Measurements from ENCODE around the gene DNM1.

The DNM1 gene

DNA sequence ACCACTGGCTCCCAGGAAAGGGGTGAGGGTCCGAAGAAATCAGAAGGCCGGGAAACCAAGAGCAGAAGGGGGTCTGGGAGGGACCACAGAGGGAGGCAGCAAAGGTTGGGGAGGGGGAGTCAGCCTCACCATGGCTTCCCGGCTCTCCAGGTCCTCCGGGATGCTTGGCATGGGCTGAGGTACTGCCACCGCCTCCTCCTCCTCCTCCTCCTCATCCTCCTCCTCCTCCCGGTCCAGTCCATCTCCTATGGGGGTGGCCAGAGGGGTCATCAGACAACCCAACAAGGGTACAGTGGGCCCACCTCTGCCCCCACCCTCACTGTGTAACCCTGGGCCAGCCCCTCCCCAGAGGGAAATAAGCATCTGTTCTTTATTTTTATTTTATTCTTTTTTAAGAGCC is 55.1 kb downstream of the DNM1 start:
- DNase-seq (ENCODE audit: low read depth in 1 of 2, low spot score in 1 of 2) = no peak
- TF ChIP-seq SPI1 (IDR thresholded peaks at IDR 0.05; ENCODE audit: borderline replicate concordance, low read depth) (no peak), GABPA (IDR thresholded peaks at IDR 0.05; ENCODE audit: low read depth) (no peak), POLR2AphosphoS5 (IDR thresholded peaks at IDR 0.05; ENCODE audit: low read depth) (no peak)
- TF ChIP-seq, protein P1, sequence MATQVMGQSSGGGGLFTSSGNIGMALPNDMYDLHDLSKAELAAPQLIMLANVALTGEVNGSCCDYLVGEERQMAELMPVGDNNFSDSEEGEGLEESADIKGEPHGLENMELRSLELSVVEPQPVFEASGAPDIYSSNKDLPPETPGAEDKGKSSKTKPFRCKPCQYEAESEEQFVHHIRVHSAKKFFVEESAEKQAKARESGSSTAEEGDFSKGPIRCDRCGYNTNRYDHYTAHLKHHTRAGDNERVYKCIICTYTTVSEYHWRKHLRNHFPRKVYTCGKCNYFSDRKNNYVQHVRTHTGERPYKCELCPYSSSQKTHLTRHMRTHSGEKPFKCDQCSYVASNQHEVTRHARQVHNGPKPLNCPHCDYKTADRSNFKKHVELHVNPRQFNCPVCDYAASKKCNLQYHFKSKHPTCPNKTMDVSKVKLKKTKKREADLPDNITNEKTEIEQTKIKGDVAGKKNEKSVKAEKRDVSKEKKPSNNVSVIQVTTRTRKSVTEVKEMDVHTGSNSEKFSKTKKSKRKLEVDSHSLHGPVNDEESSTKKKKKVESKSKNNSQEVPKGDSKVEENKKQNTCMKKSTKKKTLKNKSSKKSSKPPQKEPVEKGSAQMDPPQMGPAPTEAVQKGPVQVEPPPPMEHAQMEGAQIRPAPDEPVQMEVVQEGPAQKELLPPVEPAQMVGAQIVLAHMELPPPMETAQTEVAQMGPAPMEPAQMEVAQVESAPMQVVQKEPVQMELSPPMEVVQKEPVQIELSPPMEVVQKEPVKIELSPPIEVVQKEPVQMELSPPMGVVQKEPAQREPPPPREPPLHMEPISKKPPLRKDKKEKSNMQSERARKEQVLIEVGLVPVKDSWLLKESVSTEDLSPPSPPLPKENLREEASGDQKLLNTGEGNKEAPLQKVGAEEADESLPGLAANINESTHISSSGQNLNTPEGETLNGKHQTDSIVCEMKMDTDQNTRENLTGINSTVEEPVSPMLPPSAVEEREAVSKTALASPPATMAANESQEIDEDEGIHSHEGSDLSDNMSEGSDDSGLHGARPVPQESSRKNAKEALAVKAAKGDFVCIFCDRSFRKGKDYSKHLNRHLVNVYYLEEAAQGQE (IDR thresholded peaks at IDR 0.05; ENCODE audit: insufficient replicate concordance, low read depth) = no peak
- TF ChIP-seq, protein P2, sequence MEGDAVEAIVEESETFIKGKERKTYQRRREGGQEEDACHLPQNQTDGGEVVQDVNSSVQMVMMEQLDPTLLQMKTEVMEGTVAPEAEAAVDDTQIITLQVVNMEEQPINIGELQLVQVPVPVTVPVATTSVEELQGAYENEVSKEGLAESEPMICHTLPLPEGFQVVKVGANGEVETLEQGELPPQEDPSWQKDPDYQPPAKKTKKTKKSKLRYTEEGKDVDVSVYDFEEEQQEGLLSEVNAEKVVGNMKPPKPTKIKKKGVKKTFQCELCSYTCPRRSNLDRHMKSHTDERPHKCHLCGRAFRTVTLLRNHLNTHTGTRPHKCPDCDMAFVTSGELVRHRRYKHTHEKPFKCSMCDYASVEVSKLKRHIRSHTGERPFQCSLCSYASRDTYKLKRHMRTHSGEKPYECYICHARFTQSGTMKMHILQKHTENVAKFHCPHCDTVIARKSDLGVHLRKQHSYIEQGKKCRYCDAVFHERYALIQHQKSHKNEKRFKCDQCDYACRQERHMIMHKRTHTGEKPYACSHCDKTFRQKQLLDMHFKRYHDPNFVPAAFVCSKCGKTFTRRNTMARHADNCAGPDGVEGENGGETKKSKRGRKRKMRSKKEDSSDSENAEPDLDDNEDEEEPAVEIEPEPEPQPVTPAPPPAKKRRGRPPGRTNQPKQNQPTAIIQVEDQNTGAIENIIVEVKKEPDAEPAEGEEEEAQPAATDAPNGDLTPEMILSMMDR (IDR thresholded peaks at IDR 0.05; ENCODE audit: insufficient read depth, low read length) = no peak
- H3K27me3 ChIP-seq (ENCODE audit: insufficient read depth, poor library complexity, severe bottlenecking) = no peaks in the 10 kb centered on the region
- H3K27ac ChIP-seq (replicated peaks) = no peak overlapping the region
- H3K4me3 ChIP-seq (replicated peaks; ENCODE audit: insufficient read depth, low read length) = no peak overlapping the region

DNA sequence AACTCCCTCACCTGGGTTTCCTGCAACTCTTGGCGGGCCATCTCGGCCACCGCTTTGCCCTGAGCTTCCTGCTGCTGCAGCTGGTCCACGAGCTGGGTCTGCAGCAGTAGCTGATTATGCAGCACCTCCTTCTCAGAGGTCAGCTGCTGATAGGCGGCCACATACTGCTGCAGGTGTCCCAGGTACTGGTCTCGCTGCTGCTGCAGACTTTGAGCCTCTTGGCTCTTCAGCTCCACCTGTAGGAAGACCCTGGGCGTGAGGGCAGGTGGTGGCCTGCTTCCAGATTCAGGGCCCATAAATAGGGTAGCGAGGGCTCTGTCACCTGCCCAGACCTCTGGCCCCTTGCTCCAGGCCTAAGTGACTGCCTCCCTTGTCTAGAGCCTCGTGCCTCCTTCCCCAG is 56.0 kb downstream of the DNM1 start:
- no peak for DNase-seq (ENCODE audit: low read depth in 1 of 2, low spot score in 1 of 2)

DNA sequence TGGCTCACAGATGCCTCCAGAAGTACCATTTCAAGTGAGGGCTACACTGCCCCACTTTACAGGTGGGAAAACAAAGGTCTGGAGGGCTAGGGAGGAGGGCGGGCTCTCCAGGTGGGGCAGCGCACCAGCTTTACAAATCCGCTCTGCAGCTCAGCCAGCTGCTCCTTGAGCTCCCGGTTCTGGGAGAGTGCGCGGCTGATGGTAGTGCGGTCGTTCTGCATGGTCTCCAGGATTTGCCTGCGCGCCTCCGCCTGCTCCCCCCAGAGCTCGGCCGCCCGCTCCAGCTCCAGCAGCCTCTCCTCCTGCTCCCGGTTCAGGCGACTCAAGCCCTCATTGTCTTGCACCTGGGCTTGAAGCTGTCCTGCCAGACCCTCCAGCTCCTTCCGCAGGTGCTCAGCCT is 57.2 kb downstream of the DNM1 start:
- DNase-seq (ENCODE audit: low read depth in 1 of 2, low spot score in 1 of 2) = no peak
- no peak overlapping the region for H3K4me3 ChIP-seq (replicated peaks; ENCODE audit: insufficient read depth, low read length)
- H3K27me3 ChIP-seq (ENCODE audit: insufficient read depth, poor library complexity, severe bottlenecking) = no peaks in the 10 kb centered on the region
- H3K27ac ChIP-seq (replicated peaks) = no peak overlapping the region
- TF ChIP-seq, protein P2 (IDR thresholded peaks at IDR 0.05; ENCODE audit: insufficient read depth, low read length) = no peak

More for the DNA sequence above, 56.0 kb downstream of the DNM1 start:
- H3K27ac ChIP-seq (replicated peaks) = no peak overlapping the region
- TF ChIP-seq, protein P1 (IDR thresholded peaks at IDR 0.05; ENCODE audit: insufficient replicate concordance, low read depth) = no peak
- TF ChIP-seq, protein P2 (IDR thresholded peaks at IDR 0.05; ENCODE audit: insufficient read depth, low read length) = no peak
- TF ChIP-seq SPI1 (IDR thresholded peaks at IDR 0.05; ENCODE audit: borderline replicate concordance, low read depth) (no peak), GABPA (IDR thresholded peaks at IDR 0.05; ENCODE audit: low read depth) (no peak), POLR2AphosphoS5 (IDR thresholded peaks at IDR 0.05; ENCODE audit: low read depth) (no peak)
- no peaks in the 10 kb centered on the region for H3K27me3 ChIP-seq (ENCODE audit: insufficient read depth, poor library complexity, severe bottlenecking)
- H3K4me3 ChIP-seq (replicated peaks; ENCODE audit: insufficient read depth, low read length) = no peak overlapping the region

DNA sequence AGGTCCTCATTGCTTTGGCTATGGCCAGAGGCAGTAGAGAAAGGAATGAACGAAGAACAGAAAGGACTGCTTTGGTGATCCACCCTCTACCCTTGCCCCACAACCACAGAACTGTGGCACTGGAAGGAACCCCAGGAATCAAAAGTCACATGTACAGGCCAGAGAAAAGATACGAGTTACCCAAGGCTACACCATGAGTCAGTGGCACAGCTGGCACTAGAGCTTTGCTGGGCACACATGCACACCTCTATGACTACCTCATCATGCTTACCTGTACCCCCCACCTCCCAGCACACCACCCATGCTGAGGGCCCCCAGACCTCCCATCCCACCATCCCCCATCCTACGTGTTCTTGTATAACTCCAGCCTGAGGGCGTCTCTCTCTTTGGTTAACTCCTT is 59.5 kb downstream of the DNM1 start:
- DNase-seq (ENCODE audit: low read depth in 1 of 2, low spot score in 1 of 2) = no peak
- Histone ChIP-seq H3K27ac (replicated peaks) (no peak overlapping the region), H3K27me3 (ENCODE audit: insufficient read depth, poor library complexity, severe bottlenecking) (no peaks in the 10 kb centered on the region), H3K4me3 (replicated peaks; ENCODE audit: insufficient read depth, low read length) (no peak overlapping the region)
- TF ChIP-seq POLR2AphosphoS5 (IDR thresholded peaks at IDR 0.05; ENCODE audit: low read depth) = no peak
- TF ChIP-seq, protein P1 (IDR thresholded peaks at IDR 0.05; ENCODE audit: insufficient replicate concordance, low read depth) = no peak
